Skin epidermis (tissue), 12 donors: ENCODE measurements around the gene SCT.

Source experiments
- H3K27ac ChIP-seq, 21 experiments: fragments of 200-600 bp; sonication (generic) in 11 of 21; one replicate each; pipeline ENCODE4 v1.5.0; 2020; ENCODE audit warnings: mild to moderate bottlenecking in 3 of 21, inconsistent platforms in 2 of 21, moderate library complexity in 2 of 21
- H3K4me3 ChIP-seq, 7 experiments: fragments of 200-600 bp; sonication (generic) in 2 of 7; one replicate each; pipeline ENCODE4 v1.5.0; 2020; ENCODE audit warnings: inconsistent platforms in 2 of 7, mild to moderate bottlenecking in 2 of 7, moderate library complexity in 1 of 7

SCT gene

DNA sequence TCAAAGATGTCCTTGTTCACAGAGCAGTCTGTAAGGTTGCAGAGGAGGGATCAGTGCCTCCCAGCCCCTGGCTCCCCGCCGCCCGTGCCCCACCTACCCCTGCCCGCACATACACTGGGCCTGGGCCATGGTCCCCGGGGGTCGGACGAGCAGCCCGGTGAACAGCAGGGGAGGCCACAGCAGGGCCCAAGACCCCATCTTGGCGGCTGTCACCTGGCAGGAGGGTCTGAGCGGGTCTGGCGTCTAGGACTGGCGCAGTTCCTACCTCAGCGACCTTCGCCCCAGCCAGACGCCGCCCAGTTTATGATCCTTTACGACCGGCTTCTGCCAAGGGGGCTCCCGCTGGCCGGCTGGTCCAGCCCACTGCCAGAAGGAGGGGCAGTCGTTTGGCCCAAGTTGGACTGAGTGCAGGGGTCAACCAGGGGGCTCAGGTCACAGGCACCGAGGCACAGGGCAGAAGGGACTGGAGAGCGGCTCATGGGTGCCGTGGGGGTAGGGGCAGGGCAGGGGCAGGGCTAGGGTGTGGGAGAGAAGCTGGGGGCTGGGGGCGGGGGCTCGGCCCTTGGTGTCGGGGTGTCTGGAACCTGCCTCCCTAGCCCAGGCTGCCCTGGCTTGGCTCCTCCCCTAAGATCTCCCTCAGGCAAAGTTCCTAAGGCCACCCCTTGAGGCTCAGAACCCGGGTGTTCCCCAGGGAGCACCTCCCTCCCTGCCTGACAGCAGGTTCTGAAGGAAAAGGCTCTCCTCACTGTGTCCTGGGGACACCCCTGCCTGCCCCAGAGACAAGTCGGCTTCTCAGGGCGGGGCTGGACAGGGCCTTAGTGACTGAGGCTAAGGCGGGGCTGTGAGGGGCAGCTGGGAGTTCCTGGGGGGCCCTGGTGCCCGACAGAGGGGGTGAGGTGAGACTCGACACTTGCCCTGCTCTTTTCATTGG, 2.0 kb downstream of the SCT start, which contains the start of gene CDHR5:
Gene CDHR5, minus strand, starts transcription at position 251 of the 931 bp plus-strand sequence. Its CDS starts 53 bp downstream, at position 198.
- H3K27ac ChIP-seq, result no peak within 1 kb of the TSS
- no peak within 1 kb of the TSS for H3K4me3 ChIP-seq

GRCh38 chr11:623999-624704, 2.8 kb downstream of the SCT start:
- H3K27ac ChIP-seq, result no peak overlapping the region
- H3K4me3 ChIP-seq, result no peak overlapping the region

GRCh38 chr11:623349-623869, 3.6 kb downstream of the SCT start:
- no peak overlapping the region for H3K27ac ChIP-seq

GRCh38 chr11:621838-622237, 5.1 kb downstream of the SCT start:
- no peak overlapping the region for H3K4me3 ChIP-seq
- no peak overlapping the region for H3K27ac ChIP-seq

More at GRCh38 chr11:623349-623869, 3.6 kb downstream of the SCT start:
- H3K4me3 ChIP-seq, result no peak overlapping the region

GRCh38 chr11:620935-621814, 5.8 kb downstream of the SCT start:
- Histone ChIP-seq H3K4me3 (no peak overlapping the region), H3K27ac (no peak overlapping the region)

DNA sequence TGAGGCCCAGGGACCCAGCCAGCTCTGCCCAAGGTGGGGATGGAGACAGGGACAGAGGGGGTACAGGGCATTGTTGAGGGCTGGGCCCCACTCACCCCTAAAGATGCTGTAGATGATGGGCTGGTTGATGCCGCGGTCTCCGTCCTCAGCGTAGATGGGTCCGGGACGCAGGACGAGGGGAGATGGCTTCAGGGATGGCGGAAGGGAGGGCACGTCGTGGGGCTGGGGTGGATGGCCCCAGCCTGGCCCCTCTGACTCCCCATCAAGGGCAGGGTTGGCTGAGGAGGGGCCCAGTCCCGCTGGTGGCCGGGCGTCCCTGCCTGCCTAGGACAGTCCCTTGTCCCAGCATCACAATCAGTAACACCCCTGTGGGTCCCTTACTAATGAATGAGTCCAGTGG, 6.8 kb downstream of the SCT start:
- Histone ChIP-seq H3K27ac (no peak overlapping the region), H3K4me3 (no peak overlapping the region)

GRCh38 chr11:619628-620050, 7.3 kb downstream of the SCT start:
- no peak overlapping the region for H3K4me3 ChIP-seq

GRCh38 chr11:618856-619627, 7.9 kb downstream of the SCT start:
- Histone ChIP-seq H3K27ac (no peak overlapping the region), H3K4me3 (no peak overlapping the region)

More at GRCh38 chr11:619628-620050, 7.3 kb downstream of the SCT start:
- H3K27ac ChIP-seq, result no peak overlapping the region

DNA sequence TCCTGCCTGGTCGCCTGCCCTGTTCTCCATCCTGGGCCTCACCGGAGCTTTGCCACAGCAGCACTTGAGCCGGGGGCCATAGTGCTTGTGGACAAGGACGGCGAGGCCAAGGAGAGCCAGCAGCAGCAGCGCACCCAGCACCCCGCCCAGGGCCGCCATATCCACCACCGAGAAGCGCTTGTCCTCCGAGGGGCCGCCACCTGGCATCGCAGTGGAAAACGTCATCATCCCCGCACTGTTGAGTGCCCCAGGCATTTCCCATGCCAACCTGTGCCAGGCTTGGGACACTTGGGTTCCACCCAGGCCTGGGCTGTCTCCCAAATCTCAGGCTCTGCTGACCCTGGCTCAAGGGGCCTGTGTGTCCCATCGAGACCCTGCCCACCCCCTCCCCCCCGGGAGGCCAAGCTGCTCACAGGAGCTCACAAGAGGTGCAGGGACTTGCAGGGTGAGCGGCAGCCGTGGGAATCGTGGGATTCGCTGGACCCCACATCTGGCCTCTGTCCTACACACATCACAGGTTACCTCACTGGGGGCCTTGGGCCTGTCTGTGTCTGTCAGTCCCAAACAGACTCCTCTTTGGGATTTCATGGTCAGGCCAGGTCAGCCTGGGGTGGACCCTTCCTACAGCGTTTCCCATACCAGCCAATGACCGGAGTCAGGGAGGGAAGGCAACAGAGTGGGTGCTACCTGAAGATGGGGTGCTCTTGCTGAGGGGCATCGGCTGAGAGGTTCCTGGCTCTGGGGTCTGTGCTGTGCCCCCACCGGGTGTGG, 8.9 kb downstream of the SCT start:
- Histone ChIP-seq H3K4me3 (no peak overlapping the region), H3K27ac (no peak overlapping the region)

- Histone ChIP-seq H3K27ac (peak overlapping the region in 1 of 21 experiments; percentile 98), H3K4me3 (no peak overlapping the region)
Measured at GRCh38 chr11:617199-617911, 9.6 kb downstream of the SCT start.

DNA sequence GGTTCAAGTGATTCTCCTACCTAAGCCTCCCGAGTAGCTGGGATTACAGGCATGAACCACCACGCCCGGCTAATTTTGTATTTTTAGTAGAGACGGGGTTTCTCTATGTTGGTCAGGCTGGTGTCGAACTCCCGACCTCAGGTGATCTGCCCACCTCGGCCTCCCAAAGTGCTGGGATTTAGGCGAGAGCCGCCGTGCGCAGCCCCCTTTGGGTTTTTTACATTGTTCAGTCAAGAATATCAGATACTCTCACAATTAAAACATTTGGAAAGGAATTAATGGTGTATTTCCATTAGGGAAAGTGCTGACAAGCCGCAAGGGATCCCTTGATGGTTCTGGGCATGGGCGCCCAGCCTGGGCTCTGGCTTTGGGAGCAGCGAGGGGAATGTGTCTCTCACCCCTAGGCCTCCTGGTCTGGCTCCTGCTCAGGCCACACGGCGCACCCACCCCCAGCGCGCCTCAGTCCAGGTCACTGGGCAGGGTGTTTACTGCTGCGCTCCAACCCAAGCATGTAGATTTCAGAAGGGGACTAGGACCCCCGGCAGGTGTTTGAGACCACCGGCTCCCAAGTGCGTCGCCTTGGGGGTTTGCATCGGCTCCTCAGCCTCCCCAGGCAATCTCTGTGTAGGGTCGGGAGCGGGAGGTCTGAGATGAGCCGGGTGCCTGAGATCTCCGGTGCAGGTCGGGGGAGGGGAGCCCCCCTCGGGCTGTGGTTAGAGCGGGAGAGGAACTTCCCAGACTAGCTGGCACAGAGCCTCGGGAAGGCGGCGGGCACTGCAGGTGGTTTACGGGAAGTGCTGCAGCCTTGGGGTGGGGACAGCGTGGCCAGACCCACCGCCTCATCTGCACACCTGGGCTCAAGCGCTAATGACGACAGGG, 10.4 kb downstream of the SCT start:
- peak overlapping the region in 20 of 21 experiments; percentile 6 to 99 (median 97) for H3K27ac ChIP-seq
- peak overlapping the region; percentile 55 to 85 (median 72) for H3K4me3 ChIP-seq

DNA sequence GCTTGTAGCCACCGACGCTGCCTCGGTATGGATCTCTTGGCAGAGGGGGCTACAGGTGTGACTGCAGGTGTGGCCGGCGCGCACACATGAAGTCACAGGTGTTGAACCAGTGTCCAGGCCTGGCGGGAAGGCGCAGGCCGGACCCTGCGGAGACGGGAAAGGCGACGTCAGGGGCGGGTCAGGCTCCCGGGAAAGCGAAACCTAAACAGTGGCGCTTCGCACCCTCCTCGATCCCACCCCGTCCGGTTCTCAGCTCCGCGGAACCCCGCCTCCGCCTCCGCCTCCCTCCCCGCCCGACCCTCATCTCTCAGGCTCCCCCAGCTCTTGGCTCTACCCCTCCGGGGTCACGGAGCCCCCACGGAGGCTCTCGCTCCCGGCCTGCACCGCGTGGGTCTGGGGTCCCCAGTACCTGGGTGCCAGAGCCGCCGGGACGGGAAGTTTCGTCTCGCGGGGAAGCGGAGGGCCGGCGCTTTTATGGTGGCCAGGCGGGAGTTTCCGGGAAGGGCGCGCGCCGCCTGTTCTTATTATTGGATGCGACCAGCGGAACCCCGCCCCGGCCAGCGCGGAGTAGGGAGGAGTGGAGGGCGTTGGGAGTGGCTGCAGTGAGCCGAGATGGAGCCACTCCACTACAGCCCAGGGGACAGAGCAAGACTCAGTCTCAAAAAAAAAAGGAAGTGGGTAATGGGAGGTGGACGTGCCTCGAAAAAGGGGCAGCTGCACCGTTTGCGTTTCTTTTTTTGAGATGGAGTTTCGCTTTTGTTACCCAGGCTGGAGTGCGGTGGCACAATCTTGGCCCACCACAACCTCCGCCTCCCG, 11.3 kb downstream of the SCT start, which contains the start of gene IRF7:
Gene IRF7, minus strand, starts transcription at position 447 of the 816 bp plus-strand sequence. CDS start 586 bp downstream, outside the sequence.
- H3K27ac ChIP-seq, result peak within 1 kb of the TSS; percentile 80 to 99 (median 97)

GRCh38 chr11:614623-615503, 12.1 kb downstream of the SCT start:
- Histone ChIP-seq H3K27ac (peak overlapping the region; percentile 80 to 99 (median 97)), H3K4me3 (peak overlapping the region; percentile 55 to 85 (median 72))

More for the DNA sequence above, 11.3 kb downstream of the SCT start, which contains the start of gene IRF7:
- H3K4me3 ChIP-seq, result peak within 1 kb of the TSS; percentile 55 to 85 (median 72)

DNA sequence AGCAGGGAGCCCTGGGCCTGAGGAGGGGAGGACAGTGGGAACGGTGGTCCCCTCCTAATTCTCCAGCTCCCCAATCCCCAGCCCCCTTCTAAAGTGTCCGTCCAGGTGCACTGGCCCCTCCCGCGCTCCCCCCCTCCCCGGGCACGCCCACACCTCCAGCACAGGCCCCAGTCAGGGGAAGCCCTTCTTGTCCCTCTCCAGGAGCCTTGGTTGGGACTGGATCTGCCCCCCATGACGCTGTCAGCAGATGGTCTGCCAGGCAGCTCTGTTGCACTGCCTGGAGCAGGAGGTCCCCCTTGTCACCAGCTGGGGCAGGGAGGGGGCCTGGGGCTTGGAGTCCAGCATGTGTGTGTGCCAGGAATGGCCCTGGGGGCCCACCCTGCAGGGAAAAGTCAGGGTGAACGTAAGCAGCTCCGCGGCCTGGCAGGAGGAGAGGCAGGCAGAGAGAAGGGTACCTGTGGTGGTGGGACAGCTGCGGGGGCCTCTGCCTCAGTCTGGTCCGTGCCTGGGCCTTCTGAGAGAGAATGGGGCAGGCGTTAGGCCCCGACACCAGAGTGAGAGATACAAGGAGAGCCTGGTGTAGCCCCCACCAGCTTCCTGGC, 12.9 kb downstream of the SCT start:
- peak overlapping the region in 18 of 21 experiments; percentile 16 to 99 (median 96) for H3K27ac ChIP-seq
- H3K4me3 ChIP-seq, result peak overlapping the region; percentile 55 to 85 (median 72)
